ENCODE measurements around the gene GLDN.

The GLDN gene

GRCh38 chr15:51314391-51315337, 26.8 kb upstream of the GLDN start:
- H3K4me3 ChIP-seq (ENCODE audit: low read depth, low read length) = no peak overlapping the region
- DNase-seq (ENCODE audit: low read depth) = no peak
- TF ChIP-seq, protein P1, sequence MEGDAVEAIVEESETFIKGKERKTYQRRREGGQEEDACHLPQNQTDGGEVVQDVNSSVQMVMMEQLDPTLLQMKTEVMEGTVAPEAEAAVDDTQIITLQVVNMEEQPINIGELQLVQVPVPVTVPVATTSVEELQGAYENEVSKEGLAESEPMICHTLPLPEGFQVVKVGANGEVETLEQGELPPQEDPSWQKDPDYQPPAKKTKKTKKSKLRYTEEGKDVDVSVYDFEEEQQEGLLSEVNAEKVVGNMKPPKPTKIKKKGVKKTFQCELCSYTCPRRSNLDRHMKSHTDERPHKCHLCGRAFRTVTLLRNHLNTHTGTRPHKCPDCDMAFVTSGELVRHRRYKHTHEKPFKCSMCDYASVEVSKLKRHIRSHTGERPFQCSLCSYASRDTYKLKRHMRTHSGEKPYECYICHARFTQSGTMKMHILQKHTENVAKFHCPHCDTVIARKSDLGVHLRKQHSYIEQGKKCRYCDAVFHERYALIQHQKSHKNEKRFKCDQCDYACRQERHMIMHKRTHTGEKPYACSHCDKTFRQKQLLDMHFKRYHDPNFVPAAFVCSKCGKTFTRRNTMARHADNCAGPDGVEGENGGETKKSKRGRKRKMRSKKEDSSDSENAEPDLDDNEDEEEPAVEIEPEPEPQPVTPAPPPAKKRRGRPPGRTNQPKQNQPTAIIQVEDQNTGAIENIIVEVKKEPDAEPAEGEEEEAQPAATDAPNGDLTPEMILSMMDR (IDR thresholded peaks at IDR 0.05; ENCODE audit: low read depth, low read length, missing control alignments) = no peak

DNA sequence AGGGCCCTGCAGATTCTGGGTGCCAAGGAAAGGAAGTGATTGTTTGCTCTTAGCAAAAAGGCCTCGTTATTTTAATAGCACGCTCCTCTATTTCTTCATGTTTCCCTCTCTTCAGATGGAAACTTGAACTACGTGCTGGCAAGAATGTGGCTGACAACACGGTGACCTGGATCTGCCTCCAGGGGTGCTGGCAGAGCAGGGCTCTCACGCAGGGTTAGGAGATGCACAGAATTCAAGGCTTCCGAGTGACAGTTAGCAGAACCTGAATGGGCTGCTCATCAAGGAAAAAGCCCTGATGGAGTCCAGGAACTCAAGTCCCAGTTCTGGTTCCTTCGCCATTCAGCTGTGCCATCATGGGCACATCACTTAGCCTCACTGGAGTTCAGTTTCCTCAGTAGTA, 25.7 kb upstream of the GLDN start:
- H3K4me3 ChIP-seq (ENCODE audit: low read depth, low read length) = no peak overlapping the region
- TF ChIP-seq, protein P1 (IDR thresholded peaks at IDR 0.05; ENCODE audit: low read depth, low read length, missing control alignments) = no peak
- DNase-seq (ENCODE audit: low read depth) = no peak

GRCh38 chr15:51316636-51317035, 24.8 kb upstream of the GLDN start:
- no peak for DNase-seq (ENCODE audit: low read depth)
- TF ChIP-seq, protein P1 (IDR thresholded peaks at IDR 0.05; ENCODE audit: low read depth, low read length, missing control alignments) = no peak
- no peak overlapping the region for H3K4me3 ChIP-seq (ENCODE audit: low read depth, low read length)

DNA sequence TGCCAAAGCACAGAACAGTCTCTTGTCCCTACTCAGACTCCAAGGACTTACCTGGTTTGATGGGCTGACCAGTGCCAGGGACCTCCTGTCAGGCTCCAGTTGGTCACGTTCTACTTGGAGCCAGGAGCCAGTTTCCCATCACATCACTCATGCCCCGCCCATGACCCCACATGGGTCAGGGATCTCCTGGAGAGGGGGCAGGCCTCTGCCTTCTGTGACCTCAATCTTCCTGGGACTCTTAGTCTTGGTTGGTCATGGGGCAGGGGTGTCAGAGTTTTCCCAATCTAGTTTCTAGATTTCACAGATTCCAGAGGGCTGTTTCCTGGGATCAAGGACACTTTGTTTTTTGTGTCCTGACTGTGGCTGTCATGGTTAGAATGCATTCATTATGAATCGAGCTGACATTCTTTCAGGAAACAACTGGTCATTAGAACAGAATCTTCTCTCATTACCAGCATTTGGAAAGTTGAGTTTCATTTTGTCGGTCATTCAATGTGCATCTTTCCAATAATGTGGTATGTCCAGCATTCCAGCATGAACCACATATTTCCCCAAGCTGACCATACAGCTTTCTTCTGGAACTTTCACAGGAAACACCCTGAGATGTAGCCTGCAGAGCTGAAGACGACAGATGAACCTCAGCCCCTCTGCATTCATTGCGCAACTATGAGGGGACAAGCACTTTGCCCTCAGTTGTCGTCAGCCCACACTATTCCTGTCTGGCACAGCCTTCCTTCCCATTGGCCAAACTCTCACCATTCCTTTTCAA, 22.9 kb upstream of the GLDN start:
- no peak for DNase-seq (ENCODE audit: low read depth)
- TF ChIP-seq, protein P1 (IDR thresholded peaks at IDR 0.05; ENCODE audit: low read depth, low read length, missing control alignments) = no peak
- no peak overlapping the region for H3K4me3 ChIP-seq (ENCODE audit: low read depth, low read length)

- H3K4me3 ChIP-seq (ENCODE audit: low read depth, low read length) = no peak overlapping the region
- TF ChIP-seq, protein P1 (IDR thresholded peaks at IDR 0.05; ENCODE audit: low read depth, low read length, missing control alignments) = no peak
- DNase-seq (ENCODE audit: low read depth) = no peak
These were observed 21.9 kb upstream of the GLDN start for GRCh38 chr15:51319539-51319938.

- no peak overlapping the region for H3K4me3 ChIP-seq (ENCODE audit: low read depth, low read length)
- TF ChIP-seq, protein P1 (IDR thresholded peaks at IDR 0.05; ENCODE audit: low read depth, low read length, missing control alignments) = no peak
- DNase-seq (ENCODE audit: low read depth) = no peak
These were observed 20.6 kb upstream of the GLDN start for GRCh38 chr15:51320843-51321242.

Data from GM12864 (cell line).